H1 (cell line): Measurements from ENCODE around the gene CNIH3. TPM values are rescaled to one million over a fixed set of nuclear protein-coding genes. Genes with fewer than 3 reads are reported as not detected.

Experiments used
- EGR1 ChIP-seq: IDR thresholded peaks from 2 replicates; pipeline ENCODE4 v1.6.1; 2011; ENCODE audit warnings: low read depth, low read length, borderline replicate concordance
- FOSL1 ChIP-seq: IDR thresholded peaks from 2 replicates; pipeline ENCODE4 v1.6.1; 2011; ENCODE audit warnings: mild to moderate bottlenecking, low read depth, low read length, moderate library complexity; ENCODE audit not compliant: insufficient read depth
- SIX5 ChIP-seq: IDR thresholded peaks from 2 replicates; pipeline ENCODE4 v1.6.1; 2011; ENCODE audit warnings: mild to moderate bottlenecking, low read depth, low read length
- SRF ChIP-seq: IDR thresholded peaks from 2 replicates; pipeline ENCODE4 v1.6.1; 2011; ENCODE audit warnings: mild to moderate bottlenecking, low read depth, low read length, moderate library complexity
- polyA plus RNA-seq, 7 experiments: library from polyadenylated mRNA; depleted of rRNA in 3 of 7; stranded (reverse) in 5 of 7; unstranded in 2 of 7; fragments of >200 nt in 5 of 7; fragments of 200-250 nt in 2 of 7; gene quantifications; 1 replicate in 5 of 7; 2 replicates in 1 of 7; 4 replicates in 1 of 7; pipeline versions ENCODE4 v1.2.1 to v1.2.3, GENCODE V29; 2011 to 2013; ENCODE audit warnings: missing spikeins in 2 of 7, mixed read lengths in 2 of 7
- total RNA-seq: library from RNA; stranded (reverse); fragmentation: NEBNext Ultra II Directional; extraction: Animal tissue kit (Norgen Biotek cat#: 25700); gene quantifications from 2 replicates; pipeline ENCODE4 v1.2.1, GENCODE V29; 2021
- TF ChIP-seq, protein P1 (sequence below): IDR thresholded peaks from 2 replicates; pipeline ENCODE4 v1.6.1; 2011; ENCODE audit warnings: low read length, improper control_type of control experiment

The CNIH3 gene
- total and polyA plus RNA-seq, 2 of the 8 experiments (the other 6 are each of a cell fraction or from before 2014, with no cell fraction given), result 3.7 to 5.6 TPM

DNA sequence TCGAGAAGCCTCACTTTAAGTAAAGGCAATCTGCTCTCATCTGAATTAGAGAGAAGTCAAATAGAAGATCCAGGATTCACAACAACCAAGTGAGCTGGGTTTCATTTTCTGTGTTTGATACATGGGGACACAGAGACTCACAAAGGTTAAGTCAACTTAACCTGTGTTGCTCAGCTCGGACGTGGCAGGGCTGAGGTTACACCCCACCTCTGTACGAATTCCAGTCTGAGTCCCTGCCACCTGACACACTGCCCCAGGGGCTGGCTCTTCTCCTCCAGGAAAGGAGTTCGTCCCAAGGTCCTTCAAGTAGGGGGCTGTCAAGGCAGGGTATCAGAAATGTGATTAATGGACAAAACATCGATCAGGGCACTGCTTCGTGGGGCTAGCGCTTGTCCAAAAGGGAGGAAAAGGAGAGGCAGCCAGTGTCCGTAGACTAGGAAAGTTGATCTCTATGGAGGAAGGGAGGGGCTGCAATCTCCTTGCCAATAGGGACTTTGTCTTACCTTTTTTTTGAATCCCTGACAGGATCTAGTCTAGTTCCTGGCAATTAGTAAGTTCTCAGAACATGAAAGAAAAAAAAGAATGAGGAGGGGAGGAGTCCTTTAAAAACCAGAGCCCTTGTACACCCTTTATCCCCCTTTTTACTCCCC is 116.4 kb downstream of the CNIH3 start (continued):
- TF ChIP-seq, protein P1, sequence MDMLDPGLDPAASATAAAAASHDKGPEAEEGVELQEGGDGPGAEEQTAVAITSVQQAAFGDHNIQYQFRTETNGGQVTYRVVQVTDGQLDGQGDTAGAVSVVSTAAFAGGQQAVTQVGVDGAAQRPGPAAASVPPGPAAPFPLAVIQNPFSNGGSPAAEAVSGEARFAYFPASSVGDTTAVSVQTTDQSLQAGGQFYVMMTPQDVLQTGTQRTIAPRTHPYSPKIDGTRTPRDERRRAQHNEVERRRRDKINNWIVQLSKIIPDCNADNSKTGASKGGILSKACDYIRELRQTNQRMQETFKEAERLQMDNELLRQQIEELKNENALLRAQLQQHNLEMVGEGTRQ, result no peak
- TF ChIP-seq FOSL1 (no peak), EGR1 (no peak), SRF (no peak), SIX5 (no peak)
